Suprapubic skin (tissue), 4 donors: ENCODE measurements around the gene RBMY1B.
"Not testable (repeated sequence)": the region's sequence is repeated elsewhere in the genome, so short reads cannot be mapped to it uniquely, and the experiment has no call there.

ENCODE experiments used
- POLR2A ChIP-seq, 2 donors: fragments of 450-650 bp; IDR thresholded peaks; one replicate each; pipeline ENCODE4 v1.6.1; 2017; ENCODE audit warnings: antibody characterized with exemption in 2 of 2, mild to moderate bottlenecking in 2 of 2, moderate library complexity in 2 of 2
- POLR2AphosphoS5 ChIP-seq, 3 donors: sonication (generic); formaldehyde crosslinking; IDR thresholded peaks; one replicate each; pipeline ENCODE4 v1.6.1; 2017; ENCODE audit warnings: antibody characterized with exemption in 3 of 3
- TF ChIP-seq, protein P1 (sequence below), 2 donors: fragments of 200-600 bp in 1 of 2; fragments of 450-650 bp in 1 of 2; sonication (generic) in 1 of 2; IDR thresholded peaks; one replicate each; pipeline ENCODE4 v1.5.1; 2016 to 2019; ENCODE audit warnings: antibody characterized with exemption in 2 of 2, mild to moderate bottlenecking in 1 of 2, moderate library complexity in 1 of 2

DNA sequence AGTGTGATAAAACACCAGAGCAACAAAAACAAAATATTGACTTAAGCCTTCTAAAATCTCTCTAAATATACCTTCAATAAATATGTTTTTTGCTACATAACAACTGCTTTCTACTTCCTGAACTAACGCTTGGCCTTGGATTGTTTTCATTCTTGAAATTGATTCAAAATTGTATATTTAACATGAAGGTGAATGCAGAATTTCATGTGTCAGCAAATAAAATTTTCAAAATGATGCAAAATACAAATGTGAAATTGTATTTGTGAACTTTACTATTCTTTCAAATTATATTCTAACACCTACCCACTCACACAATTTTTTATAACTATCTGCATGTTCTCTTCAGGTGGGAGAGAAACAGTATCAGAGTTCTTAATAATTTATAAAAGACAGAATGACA, 48.2 kb upstream of the RBMY1B start:
- TF ChIP-seq, protein P1, sequence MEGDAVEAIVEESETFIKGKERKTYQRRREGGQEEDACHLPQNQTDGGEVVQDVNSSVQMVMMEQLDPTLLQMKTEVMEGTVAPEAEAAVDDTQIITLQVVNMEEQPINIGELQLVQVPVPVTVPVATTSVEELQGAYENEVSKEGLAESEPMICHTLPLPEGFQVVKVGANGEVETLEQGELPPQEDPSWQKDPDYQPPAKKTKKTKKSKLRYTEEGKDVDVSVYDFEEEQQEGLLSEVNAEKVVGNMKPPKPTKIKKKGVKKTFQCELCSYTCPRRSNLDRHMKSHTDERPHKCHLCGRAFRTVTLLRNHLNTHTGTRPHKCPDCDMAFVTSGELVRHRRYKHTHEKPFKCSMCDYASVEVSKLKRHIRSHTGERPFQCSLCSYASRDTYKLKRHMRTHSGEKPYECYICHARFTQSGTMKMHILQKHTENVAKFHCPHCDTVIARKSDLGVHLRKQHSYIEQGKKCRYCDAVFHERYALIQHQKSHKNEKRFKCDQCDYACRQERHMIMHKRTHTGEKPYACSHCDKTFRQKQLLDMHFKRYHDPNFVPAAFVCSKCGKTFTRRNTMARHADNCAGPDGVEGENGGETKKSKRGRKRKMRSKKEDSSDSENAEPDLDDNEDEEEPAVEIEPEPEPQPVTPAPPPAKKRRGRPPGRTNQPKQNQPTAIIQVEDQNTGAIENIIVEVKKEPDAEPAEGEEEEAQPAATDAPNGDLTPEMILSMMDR (IDR thresholded peaks at IDR 0.05) = not testable (repeated sequence)
- not testable (repeated sequence) for TF ChIP-seq POLR2A, POLR2AphosphoS5 (IDR thresholded peaks at IDR 0.05)
